OCI-LY1 (cell line): ENCODE measurements around the gene HSF5.

Source experiments
- CTCF ChIP-seq: fragments of 200-600 bp; sonication (generic), shearing (Covaris generic); IDR thresholded peaks from 2 replicates; pipeline ENCODE4 v1.5.1; 2017; ENCODE audit warnings: mild to moderate bottlenecking, antibody characterized with exemption, low read length, moderate library complexity, mixed read lengths
- EZH2 ChIP-seq: fragments of 200-600 bp; sonication (generic), shearing (Covaris generic); IDR thresholded peaks from 2 replicates; pipeline ENCODE4 v1.8.0; 2017; ENCODE audit warnings: borderline replicate concordance, mixed run types, mild to moderate bottlenecking, antibody characterized with exemption, low read length, moderate library complexity, mixed read lengths

- TF ChIP-seq CTCF = no peak
- no peak for TF ChIP-seq EZH2
These were observed 71.3 kb downstream of the HSF5 start for GRCh38 chr17:58416937-58417299.
